Measurements from ENCODE around the gene SPEF1.
A peak's percentile ranks its signal among the peaks of the same experiment; 100 is the strongest.

The SPEF1 gene

DNA sequence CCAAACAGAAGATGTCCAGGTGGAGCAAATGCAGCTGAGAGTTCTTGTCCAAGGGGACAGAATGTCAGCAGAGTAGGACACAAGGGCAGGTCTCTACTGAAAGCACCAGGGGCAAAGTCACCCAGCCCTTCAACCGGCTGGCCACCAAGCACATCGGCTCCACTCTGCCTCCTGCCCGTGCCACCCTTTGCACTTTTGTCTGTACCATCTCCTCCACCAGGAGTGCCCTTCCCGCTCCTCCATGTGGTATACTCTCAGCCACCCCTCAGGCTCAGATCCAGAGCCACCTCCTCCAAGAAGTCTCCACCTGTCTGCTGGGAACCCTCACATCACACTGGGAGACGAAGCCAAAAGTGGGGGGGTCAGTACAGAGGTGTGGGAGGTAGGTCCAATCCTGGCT, 52.9 kb downstream of the SPEF1 start:
- Histone ChIP-seq H2BK120ac (ENCODE audit: low read depth, low read length) (no peak overlapping the region), H3K36me3 (ENCODE audit: control insufficient read depth in 1 of 2, insufficient read depth in 2 of 2, low read depth in 1 of 2, low read length in 2 of 2) (no peaks in the 10 kb centered on the region), H3K27ac (ENCODE audit: low read length, poor library complexity, severe bottlenecking) (no peak overlapping the region), H2AK5ac (ENCODE audit: low read length, severe bottlenecking) (no peak overlapping the region), H3K9ac (ENCODE audit: low read length) (peak overlapping the region; percentile 84), H4K8ac (ENCODE audit: low read length) (no peak overlapping the region), H3K4me2 (ENCODE audit: low read length, poor library complexity, severe bottlenecking) (no peak overlapping the region), H3K14ac (ENCODE audit: low read length in 2 of 2) (no peak overlapping the region), H3K4ac (ENCODE audit: low read depth in 1 of 2, low read length in 2 of 2) (no peak overlapping the region), H2BK15ac (ENCODE audit: low read depth, poor library complexity, severe bottlenecking) (no peak overlapping the region), H2BK5ac (ENCODE audit: low read depth, low read length, poor library complexity, severe bottlenecking) (no peak overlapping the region), H3K4me3 (ENCODE audit: insufficient read depth in 1 of 2, low read depth in 1 of 2, low read length in 2 of 2) (no peak overlapping the region), H4K91ac (ENCODE audit: low read length) (no peak overlapping the region), H3K18ac (ENCODE audit: low read depth in 1 of 2, low read length in 2 of 2) (no peak overlapping the region), H3K9me3 (ENCODE audit: control insufficient read depth, low read length) (no peaks in the 10 kb centered on the region), H2AFZ (ENCODE audit: low read depth, low read length) (no peak overlapping the region), H3K4me1 (ENCODE audit: control insufficient read depth, insufficient read depth, low read depth, low read length) (peaks cover 6% of the 10 kb centered on the region), H3K27me3 (ENCODE audit: control insufficient read depth in 1 of 2, insufficient read depth in 1 of 2, low read length in 2 of 2) (peaks cover 18 to 64% of the 10 kb centered on the region in 2 experiments), H3K79me1 (replicated peaks; ENCODE audit: low read length, poor library complexity, severe bottlenecking) (no peaks in the 10 kb centered on the region), H3K23ac (ENCODE audit: low read length in 2 of 2) (no peak overlapping the region), H2BK12ac (ENCODE audit: low read length in 2 of 2) (no peak overlapping the region)
- DNase-seq, result no peak
- WGBS, result 87% methylated on average over 5 of the region's 5 CpGs
